Breast epithelium (tissue), 4 donors: ENCODE data around the gene NOVA1. TPM values are rescaled to one million over a fixed set of nuclear protein-coding genes. Genes with fewer than 3 reads are reported as not detected.

Experiments used
- DNase-seq, 2 donors: peaks; one replicate each; pipeline ENCODE4 v3.0.0-alpha.2; 2019; ENCODE audit warnings: low spot score in 2 of 2
- H3K27ac ChIP-seq, 2 donors: fragments of 200-600 bp; sonication (generic) in 1 of 2; one replicate each; pipeline ENCODE4 v1.5.1; 2016 to 2019; ENCODE audit warnings: mild to moderate bottlenecking in 1 of 2
- H3K27me3 ChIP-seq, 2 donors: fragments of 200-600 bp; sonication (generic) in 1 of 2; one replicate each; pipeline versions ENCODE4 v1.5.1 to v1.6.0; 2017 to 2019; ENCODE audit warnings: control low read depth in 1 of 2, mild to moderate bottlenecking in 1 of 2
- H3K36me3 ChIP-seq: fragments of 200-600 bp; one replicate; pipeline ENCODE4 v1.5.1; 2019
- H3K4me1 ChIP-seq, 2 donors: fragments of 200-600 bp; sonication (generic); one replicate each; pipeline ENCODE4 v1.5.1; 2016 to 2019; ENCODE audit warnings: control low read depth in 1 of 2
- H3K4me3 ChIP-seq, 3 donors: fragments of 200-600 bp; sonication (generic); 1 replicate in 2 of 3; 2 replicates in 1 of 3; pipeline ENCODE4 v1.5.1; 2016 to 2019; ENCODE audit warnings: mild to moderate bottlenecking in 3 of 3, moderate library complexity in 2 of 3
- H3K9me3 ChIP-seq, 2 donors: fragments of 200-600 bp; sonication (generic) in 1 of 2; one replicate each; pipeline ENCODE4 v1.5.1; 2016 to 2019; ENCODE audit warnings: control low read depth in 1 of 2
- CTCF ChIP-seq, 3 donors: fragments of 450-650 bp; IDR thresholded peaks; one replicate each; pipeline ENCODE4 v1.5.1; 2016 to 2017; ENCODE audit warnings: antibody characterized with exemption in 3 of 3, mild to moderate bottlenecking in 3 of 3, moderate library complexity in 3 of 3
- POLR2A ChIP-seq: fragments of 450-650 bp; IDR thresholded peaks from one replicate; pipeline ENCODE4 v1.6.1; 2016; ENCODE audit warnings: antibody characterized with exemption, mild to moderate bottlenecking, moderate library complexity
- POLR2AphosphoS5 ChIP-seq, 3 donors: sonication (generic); formaldehyde crosslinking; IDR thresholded peaks; one replicate each; pipeline ENCODE4 v1.6.1; 2017; ENCODE audit warnings: antibody characterized with exemption in 3 of 3
- intact Hi-C: fragments of 100-400 bp; cut with DNase I; formaldehyde crosslinking; loops from one replicate; pipeline ENCODE4 v1.15.1; 2023; ENCODE audit warnings: low total_unique reads
- total RNA-seq, 3 donors: library from RNA; depleted of rRNA; stranded (reverse); fragments of >200 nt; gene quantifications; one replicate each; pipeline ENCODE4 v1.1.0, GENCODE V29; 2016

The NOVA1 gene
- total RNA-seq, 3 donors from 2014 or later: 58.9 to 72.0 (median 59.0) TPM

- DNase-seq: no peak
- H3K27ac ChIP-seq: no peak overlapping the region
Measured at GRCh38 chr14:26499546-26499945, 98.3 kb downstream of the NOVA1 start.

GRCh38 chr14:26486922-26487321 lies 110.9 kb downstream of the NOVA1 start:
- Histone ChIP-seq H3K27me3 (no peaks in the 10 kb centered on the region), H3K27ac (no peak overlapping the region), H3K4me1 (no peaks in the 10 kb centered on the region), H3K36me3 (no peaks in the 10 kb centered on the region), H3K4me3 (no peak overlapping the region), H3K9me3 (no peaks in the 10 kb centered on the region)
- no peak for DNase-seq
- no peak for TF ChIP-seq POLR2A
- TF ChIP-seq POLR2AphosphoS5 (IDR thresholded peaks at IDR 0.05): no peak
- no peak for TF ChIP-seq CTCF (IDR thresholded peaks at IDR 0.05)
- intact Hi-C loops: no loop called here

More at GRCh38 chr14:26499546-26499945, 98.3 kb downstream of the NOVA1 start:
- Histone ChIP-seq H3K4me1 (no peaks in the 10 kb centered on the region), H3K36me3 (no peaks in the 10 kb centered on the region), H3K4me3 (no peak overlapping the region), H3K9me3 (no peaks in the 10 kb centered on the region), H3K27me3 (no peaks in the 10 kb centered on the region)
- intact Hi-C loops: no loop called here
- no peak for TF ChIP-seq POLR2AphosphoS5 (IDR thresholded peaks at IDR 0.05)

GRCh38 chr14:26484562-26484961 lies 113.3 kb downstream of the NOVA1 start:
- Histone ChIP-seq H3K27ac (no peak overlapping the region), H3K4me3 (no peak overlapping the region), H3K36me3 (no peaks in the 10 kb centered on the region), H3K4me1 (no peaks in the 10 kb centered on the region), H3K27me3 (no peaks in the 10 kb centered on the region), H3K9me3 (no peaks in the 10 kb centered on the region)
- DNase-seq: no peak
- no peak for TF ChIP-seq POLR2AphosphoS5 (IDR thresholded peaks at IDR 0.05)
- TF ChIP-seq POLR2A: no peak
- TF ChIP-seq CTCF (IDR thresholded peaks at IDR 0.05): no peak
- intact Hi-C loops: no loop called here

- intact Hi-C loops: no loop called here
- no peak for DNase-seq
- Histone ChIP-seq H3K27ac (no peak overlapping the region), H3K27me3 (no peaks in the 10 kb centered on the region), H3K4me1 (no peaks in the 10 kb centered on the region), H3K36me3 (no peaks in the 10 kb centered on the region), H3K9me3 (no peaks in the 10 kb centered on the region), H3K4me3 (no peak overlapping the region)
- TF ChIP-seq CTCF (IDR thresholded peaks at IDR 0.05): no peak
- no peak for TF ChIP-seq POLR2AphosphoS5 (IDR thresholded peaks at IDR 0.05)
- TF ChIP-seq POLR2A: no peak
Measured at GRCh38 chr14:26478967-26479366, 118.9 kb downstream of the NOVA1 start.

GRCh38 chr14:26466862-26467261 lies 131.0 kb downstream of the NOVA1 start:
- DNase-seq: no peak
- Histone ChIP-seq H3K27me3 (no peaks in the 10 kb centered on the region), H3K4me1 (no peaks in the 10 kb centered on the region), H3K4me3 (no peak overlapping the region), H3K9me3 (no peaks in the 10 kb centered on the region), H3K36me3 (no peaks in the 10 kb centered on the region), H3K27ac (no peak overlapping the region)
- TF ChIP-seq POLR2A: no peak
- no peak for TF ChIP-seq POLR2AphosphoS5 (IDR thresholded peaks at IDR 0.05)
- no peak for TF ChIP-seq CTCF (IDR thresholded peaks at IDR 0.05)
- intact Hi-C loops: no loop called here

GRCh38 chr14:26463136-26463535 lies 134.7 kb downstream of the NOVA1 start:
- H3K27me3 ChIP-seq: no peaks in the 10 kb centered on the region
- H3K27ac ChIP-seq: no peak overlapping the region
- no peak for DNase-seq
- no peak overlapping the region for H3K4me3 ChIP-seq
- no peaks in the 10 kb centered on the region for H3K36me3 ChIP-seq
- intact Hi-C loops: no loop called here
- H3K4me1 ChIP-seq: no peaks in the 10 kb centered on the region
- H3K9me3 ChIP-seq: no peaks in the 10 kb centered on the region
- TF ChIP-seq POLR2A (no peak), CTCF (IDR thresholded peaks at IDR 0.05) (no peak), POLR2AphosphoS5 (IDR thresholded peaks at IDR 0.05) (no peak)
